GM12891 (cell line): Measurements from ENCODE around the gene SEMA6C.

Source experiments
- POLR2A ChIP-seq: IDR thresholded peaks from 2 replicates; pipeline ENCODE4 v1.6.1; 2011; ENCODE audit warnings: low read depth, low read length, control low read depth
- POLR2AphosphoS5 ChIP-seq: IDR thresholded peaks from 2 replicates; pipeline ENCODE4 v1.6.1; 2011; ENCODE audit warnings: low read depth, low read length, control low read depth
- TAF1 ChIP-seq: IDR thresholded peaks from 2 replicates; pipeline ENCODE4 v1.6.1; 2011; ENCODE audit warnings: low read depth, low read length, control low read depth

GRCh38 chr1:151171190-151171589 lies 24.8 kb upstream of the SEMA6C start:
- no peak for TF ChIP-seq POLR2AphosphoS5
- TF ChIP-seq TAF1, result no peak
- no peak for TF ChIP-seq POLR2A
